ENCODE data around the gene CKM. TPM values are rescaled to one million over a fixed set of nuclear protein-coding genes. Genes with fewer than 3 reads are reported as not detected.

The CKM gene
- total and polyA plus RNA-seq, 2 of the 4 experiments (the other 2 are of a cell fraction): not detected

GRCh38 chr19:45299719-45300118, 23.0 kb downstream of the CKM start:
- H3K4me1 ChIP-seq (ENCODE audit: control insufficient read depth, insufficient read depth, low read length): no peaks in the 10 kb centered on the region
- peaks cover 3% of the 10 kb centered on the region; the same call in 1 of the 2 replicates for H3K9me1 ChIP-seq (ENCODE audit: insufficient read depth, low read length)
- H3K27me3 ChIP-seq (ENCODE audit: control insufficient read depth, insufficient read depth, low read length): no peaks in the 10 kb centered on the region
- ChIA-PET CTCF (no interaction called here), POLR2A (ENCODE audit: unreplicated experiment) (no interaction called here)
- H3K9ac ChIP-seq (ENCODE audit: low read depth, low read length): no peak overlapping the region
- no peak overlapping the region for H3K56ac ChIP-seq (ENCODE audit: extremely low read depth, insufficient read depth, low read length)
- ATAC-seq (ENCODE audit: low read depth) (no peak), DNase-seq (no peak)
- no peak overlapping the region for H3K4me3 ChIP-seq (ENCODE audit: insufficient read depth, low read depth, low read length)
- dilution Hi-C loops (cut with HindIII; ENCODE audit: low sequenced_read_pairs, unreplicated experiment): no loop called here
- H4K8ac ChIP-seq (ENCODE audit: low read depth in 2 of 2, low read length in 2 of 2): no peak overlapping the region
- no peak overlapping the region for H2AK9ac ChIP-seq (replicated peaks; ENCODE audit: low read depth, low read length, poor library complexity)
- no peak overlapping the region for H4K91ac ChIP-seq (ENCODE audit: insufficient read depth, low read depth, low read length)
- H4K20me1 ChIP-seq (ENCODE audit: insufficient read depth, low read length): no peaks in the 10 kb centered on the region
- H3K14ac ChIP-seq (replicated peaks; ENCODE audit: low read depth, low read length): no peak overlapping the region
- H4K5ac ChIP-seq (ENCODE audit: low read depth, low read length): no peak overlapping the region
- no peak for TF ChIP-seq BHLHE40 (IDR thresholded peaks at IDR 0.05; ENCODE audit: low read depth, low read length)
- TF ChIP-seq, protein P1, sequence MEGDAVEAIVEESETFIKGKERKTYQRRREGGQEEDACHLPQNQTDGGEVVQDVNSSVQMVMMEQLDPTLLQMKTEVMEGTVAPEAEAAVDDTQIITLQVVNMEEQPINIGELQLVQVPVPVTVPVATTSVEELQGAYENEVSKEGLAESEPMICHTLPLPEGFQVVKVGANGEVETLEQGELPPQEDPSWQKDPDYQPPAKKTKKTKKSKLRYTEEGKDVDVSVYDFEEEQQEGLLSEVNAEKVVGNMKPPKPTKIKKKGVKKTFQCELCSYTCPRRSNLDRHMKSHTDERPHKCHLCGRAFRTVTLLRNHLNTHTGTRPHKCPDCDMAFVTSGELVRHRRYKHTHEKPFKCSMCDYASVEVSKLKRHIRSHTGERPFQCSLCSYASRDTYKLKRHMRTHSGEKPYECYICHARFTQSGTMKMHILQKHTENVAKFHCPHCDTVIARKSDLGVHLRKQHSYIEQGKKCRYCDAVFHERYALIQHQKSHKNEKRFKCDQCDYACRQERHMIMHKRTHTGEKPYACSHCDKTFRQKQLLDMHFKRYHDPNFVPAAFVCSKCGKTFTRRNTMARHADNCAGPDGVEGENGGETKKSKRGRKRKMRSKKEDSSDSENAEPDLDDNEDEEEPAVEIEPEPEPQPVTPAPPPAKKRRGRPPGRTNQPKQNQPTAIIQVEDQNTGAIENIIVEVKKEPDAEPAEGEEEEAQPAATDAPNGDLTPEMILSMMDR (conservative IDR thresholded peaks at IDR 0.05; ENCODE audit: low read depth, low read length): no peak
- TF ChIP-seq NFE2L2 (IDR thresholded peaks at IDR 0.05; ENCODE audit: low read depth, low read length): no peak
- TF ChIP-seq RAD21 (IDR thresholded peaks at IDR 0.05; ENCODE audit: low read length): no peak
- TF ChIP-seq, protein P2, sequence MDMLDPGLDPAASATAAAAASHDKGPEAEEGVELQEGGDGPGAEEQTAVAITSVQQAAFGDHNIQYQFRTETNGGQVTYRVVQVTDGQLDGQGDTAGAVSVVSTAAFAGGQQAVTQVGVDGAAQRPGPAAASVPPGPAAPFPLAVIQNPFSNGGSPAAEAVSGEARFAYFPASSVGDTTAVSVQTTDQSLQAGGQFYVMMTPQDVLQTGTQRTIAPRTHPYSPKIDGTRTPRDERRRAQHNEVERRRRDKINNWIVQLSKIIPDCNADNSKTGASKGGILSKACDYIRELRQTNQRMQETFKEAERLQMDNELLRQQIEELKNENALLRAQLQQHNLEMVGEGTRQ (IDR thresholded peaks at IDR 0.05; ENCODE audit: low read depth, low read length): no peak
- no peak for TF ChIP-seq POLR2A (IDR thresholded peaks at IDR 0.05; ENCODE audit: low read depth, low read length)
- no peak for TF ChIP-seq ELK1 (IDR thresholded peaks at IDR 0.05; ENCODE audit: borderline replicate concordance, low read depth, low read length)
- TF ChIP-seq CHD1 (IDR thresholded peaks at IDR 0.05; ENCODE audit: low read depth, low read length): no peak
- TF ChIP-seq RCOR1 (IDR thresholded peaks at IDR 0.05; ENCODE audit: insufficient replicate concordance, low read length): no peak
- TF ChIP-seq MAZ (IDR thresholded peaks at IDR 0.05; ENCODE audit: borderline replicate concordance, low read depth, low read length): no peak
- H3K36me3 ChIP-seq (ENCODE audit: control insufficient read depth, insufficient read depth, low read length): peaks cover 35% of the 10 kb centered on the region
- in situ Hi-C loops (cut with MboI; ENCODE audit: low sequenced_read_pairs): no loop called here
- no peak overlapping the region for H3K23ac ChIP-seq (ENCODE audit: low read depth, low read length)
- no peak overlapping the region for H2AFZ ChIP-seq (replicated peaks; ENCODE audit: low read length, poor library complexity)
- H3K9me3 ChIP-seq (ENCODE audit: control insufficient read depth, insufficient read depth, low read length): 0 out of 2 replicates have a peak, but pooled peaks cover 2% of the 10 kb centered on the region
- 100% methylated on average over 1 of the region's 6 CpGs; no CpG with 5 or more reads in 1 of the 2 experiments for WGBS, 2 experiments (ENCODE audit: extremely low coverage in 2 of 2, insufficient read length in 1 of 2)
- H2BK5ac ChIP-seq (ENCODE audit: low read depth, low read length, poor library complexity, severe bottlenecking): no peak overlapping the region
- no peak overlapping the region for H3K4ac ChIP-seq (ENCODE audit: low read depth, low read length)
- no peak overlapping the region for H3K18ac ChIP-seq (ENCODE audit: low read depth, low read length)
- no peak overlapping the region for H2BK20ac ChIP-seq (ENCODE audit: low read depth, low read length)
- H2AK5ac ChIP-seq (ENCODE audit: low read depth, low read length): no peak overlapping the region
- no peaks in the 10 kb centered on the region for H3K79me1 ChIP-seq (ENCODE audit: low read depth in 1 of 2, low read length in 2 of 2)
- intact Hi-C loops (cut with micrococcal nuclease): no loop called here
- BruUV-seq (replicated peaks): no TSS peak
- H3K27ac ChIP-seq (ENCODE audit: insufficient read depth, low read length): no peak overlapping the region
- no peak overlapping the region for H3K4me2 ChIP-seq (ENCODE audit: low read depth, low read length)
- H2BK15ac ChIP-seq (ENCODE audit: low read depth, low read length): no peak overlapping the region
- no peak overlapping the region for H2BK120ac ChIP-seq (ENCODE audit: low read depth, low read length)

All from IMR-90 (cell line).